A549 (cell line): ENCODE results near the gene AMDHD2. TPM values are rescaled to one million over a fixed set of nuclear protein-coding genes. Genes with fewer than 3 reads are reported as not detected.
"Not testable (repeated sequence)": the region's sequence is repeated elsewhere in the genome, so short reads cannot be mapped to it uniquely, and the experiment has no call there.

ENCODE experiments used
- ATAC-seq, 2 experiments: fragments of 200-7000 bp in 1 of 2; fragments of >200 bp in 1 of 2; cut with Nextera tagmentation in 1 of 2; cut with Tn5 transposase in 1 of 2; 3 replicates each; pipeline versions ENCODE4 v1.8.0 to v1.9.1; 2018 to 2020; ENCODE audit warnings: mild to moderate bottlenecking in 1 of 2, moderate library complexity in 1 of 2
- CTCF ChIA-PET: fragments of 300-600 bp; sonication (Branson Sonifier 250); formaldehyde crosslinking; extraction: SDS; loops from one replicate; lab custom pipeline; 2021; ENCODE audit warnings: antibody characterized with exemption, inconsistent platforms; lab: Yijun Ruan, JAX
- POLR2A ChIA-PET: fragments of 350-600 bp; formaldehyde crosslinking; extraction: SDS; loops from one replicate; lab custom pipeline; 2021; ENCODE audit warnings: antibody characterized with exemption, inconsistent platforms; lab: Yijun Ruan, JAX
- DNase-seq, 2 experiments: peaks; one replicate each; pipeline versions ENCODE4 v3.0.0 to v3.0.0-alpha.2; 2011 to 2016; ENCODE audit warnings: low read depth in 1 of 2, low spot score in 1 of 2
- FAIRE-seq: peaks from 2 replicates; lab custom pipeline; 2011; peaks lifted over from hg19 to GRCh38; lab: Jason Lieb, UNC
- H3K27ac ChIP-seq, 2 experiments: fragments of >200 bp; sonication (Bioruptor Twin); formaldehyde crosslinking; 3 replicates each; pipeline ENCODE4 v1.5.1; 2016 to 2017
- H3K4me1 ChIP-seq: fragments of >200 bp; sonication (Bioruptor Twin); formaldehyde crosslinking; 3 replicates; pipeline ENCODE4 v1.6.1; 2016
- H3K4me2 ChIP-seq: fragments of >200 bp; sonication (Bioruptor Twin); formaldehyde crosslinking; 3 replicates; pipeline ENCODE4 v1.6.1; 2016
- H3K4me3 ChIP-seq: fragments of >200 bp; sonication (Bioruptor Twin); formaldehyde crosslinking; 3 replicates; pipeline ENCODE4 v1.5.1; 2016
- H3K9me3 ChIP-seq: fragments of >200 bp; sonication (Bioruptor Twin); formaldehyde crosslinking; 3 replicates; pipeline ENCODE4 v1.6.1; 2016
- ATOH8 ChIP-seq: fragments of 250-450 bp; sonication (Bioruptor Pico); IDR thresholded peaks from 2 replicates; pipeline ENCODE4 v1.5.0; 2020; ENCODE audit warnings: low read depth, mild to moderate bottlenecking, moderate library complexity
- BHLHE40 ChIP-seq: IDR thresholded peaks from 2 replicates; pipeline ENCODE4 v1.6.1; 2012; ENCODE audit warnings: low read depth, low read length, inconsistent platforms
- CBX8 ChIP-seq: fragments of 200-600 bp; sonication (generic); IDR thresholded peaks from 2 replicates; pipeline ENCODE4 v1.6.1; 2016
- CHD4 ChIP-seq: fragments of 200-600 bp; sonication (generic); IDR thresholded peaks from 2 replicates; pipeline ENCODE4 v1.6.1; 2016; ENCODE audit warnings: antibody characterized with exemption, mild to moderate bottlenecking, borderline replicate concordance
- FOXS1 ChIP-seq: fragments of 250-450 bp; sonication (Bioruptor Pico); IDR thresholded peaks from 2 replicates; pipeline ENCODE4 v1.5.0; 2020; ENCODE audit warnings: mild to moderate bottlenecking, moderate library complexity
- GATA3 ChIP-seq: IDR thresholded peaks from 2 replicates; pipeline ENCODE4 v1.6.1; 2012; ENCODE audit warnings: borderline replicate concordance
- JUN ChIP-seq, 2 experiments: fragments of >200 bp; sonication (Bioruptor Twin); formaldehyde crosslinking; IDR thresholded peaks; 2 replicates in 1 of 2; 3 replicates in 1 of 2; pipeline ENCODE4 v1.6.1; 2016 to 2017
- JUNB ChIP-seq: fragments of >200 bp; sonication (Bioruptor Twin); formaldehyde crosslinking; IDR thresholded peaks from 2 replicates; pipeline ENCODE4 v1.6.1; 2016
- KDM1A ChIP-seq: fragments of 200-600 bp; sonication (generic); IDR thresholded peaks from 2 replicates; pipeline ENCODE4 v1.6.1; 2016; ENCODE audit warnings: low read depth, mild to moderate bottlenecking
- MAZ ChIP-seq: fragments of 150-350 bp; IDR thresholded peaks from 2 replicates; pipeline ENCODE4 v1.6.1; 2014; ENCODE audit warnings: antibody characterized with exemption, low read depth, low read length, borderline replicate concordance
- MYC ChIP-seq: IDR thresholded peaks from 2 replicates; pipeline ENCODE4 v1.6.1; 2012; ENCODE audit warnings: mild to moderate bottlenecking, inconsistent platforms, low read length, improper control_type of control experiment, borderline replicate concordance
- NFE2L2 ChIP-seq: fragments of 150-350 bp; conservative IDR thresholded peaks from 2 replicates; pipeline ENCODE4 v1.6.1; 2014; ENCODE audit warnings: low read length
- NPAS2 ChIP-seq: fragments of 250-450 bp; sonication (Bioruptor Pico); IDR thresholded peaks from 2 replicates; pipeline ENCODE4 v1.8.0; 2022; ENCODE audit warnings: mild to moderate bottlenecking, moderate library complexity, borderline replicate concordance
- NR3C1 ChIP-seq: fragments of >200 bp; sonication (Bioruptor Twin); formaldehyde crosslinking; IDR thresholded peaks from 3 replicates; pipeline ENCODE4 v1.6.1; 2017
- PBX3 ChIP-seq: IDR thresholded peaks from 2 replicates; pipeline ENCODE4 v1.6.1; 2012
- PHF8 ChIP-seq: fragments of 200-600 bp; sonication (generic); IDR thresholded peaks from 2 replicates; pipeline ENCODE4 v1.6.1; 2016; ENCODE audit warnings: low read depth, mild to moderate bottlenecking, antibody characterized with exemption, moderate library complexity, borderline replicate concordance
- POLR2A ChIP-seq: IDR thresholded peaks from 2 replicates; pipeline ENCODE4 v1.6.1; 2012; ENCODE audit warnings: mild to moderate bottlenecking, low read length
- POLR2AphosphoS2 ChIP-seq: conservative IDR thresholded peaks from 2 replicates; pipeline ENCODE4 v1.6.1; 2012; ENCODE audit warnings: low read length, improper control_type of control experiment, inconsistent platforms
- RFX5 ChIP-seq: fragments of 450-650 bp; IDR thresholded peaks from 2 replicates; pipeline ENCODE4 v1.7.1; 2014; ENCODE audit warnings: antibody characterized with exemption, mild to moderate bottlenecking, moderate library complexity
- SMC3 ChIP-seq: fragments of >200 bp; sonication (Bioruptor Twin); formaldehyde crosslinking; IDR thresholded peaks from 3 replicates; pipeline ENCODE4 v1.6.1; 2018; ENCODE audit warnings: inconsistent platforms
- SREBF2 ChIP-seq: fragments of 450-650 bp; IDR thresholded peaks from 2 replicates; pipeline ENCODE4 v1.6.1; 2014; ENCODE audit warnings: mild to moderate bottlenecking, moderate library complexity
- TP53 ChIP-seq: fragments of 250-450 bp; sonication (Bioruptor Pico); IDR thresholded peaks from 2 replicates; pipeline ENCODE4 v1.5.0; 2021; ENCODE audit warnings: mild to moderate bottlenecking, moderate library complexity
- ZC3H11A ChIP-seq: fragments of 450-650 bp; IDR thresholded peaks from 2 replicates; pipeline ENCODE4 v1.6.1; 2014; ENCODE audit warnings: antibody characterized with exemption, mild to moderate bottlenecking
- ZNF302 ChIP-seq: fragments of 250-450 bp; sonication (Bioruptor Pico); IDR thresholded peaks from 2 replicates; pipeline ENCODE4 v1.9.0; 2021; ENCODE audit warnings: inconsistent platforms, mild to moderate bottlenecking, moderate library complexity
- WGBS: methylation state at CpG from one replicate; pipeline ENCODE4 v1.1.6; 2017; ENCODE audit errors: missing lambda C conversion rate; 5-methylcytosine and 5-hydroxymethylcytosine counted together
- polyA plus RNA-seq, 4 experiments: library from polyadenylated mRNA; depleted of rRNA in 3 of 4; stranded (reverse); fragments of >200 nt; fragmentation: RNase III in 1 of 4; extraction: RNeasy Plus Mini Kit Qiagen cat#74134 plus additional on column Dnase treatment in 1 of 4; gene quantifications; 2 replicates in 3 of 4; 3 replicates in 1 of 4; pipeline ENCODE4 v1.2.3, GENCODE V29; 2011 to 2017
- TF ChIP-seq, protein P1 (sequence below): fragments of >200 bp; sonication (Bioruptor Twin); formaldehyde crosslinking; IDR thresholded peaks from 3 replicates; pipeline ENCODE4 v1.5.1; 2016
- TF ChIP-seq, protein P2 (sequence below): fragments of 200-600 bp; sonication (generic); IDR thresholded peaks from 2 replicates; pipeline ENCODE4 v1.6.1; 2016; ENCODE audit warnings: antibody characterized with exemption, mild to moderate bottlenecking, moderate library complexity
- TF ChIP-seq, protein P3 (sequence below): IDR thresholded peaks from 2 replicates; pipeline ENCODE4 v1.6.1; 2012

AMDHD2 gene
- polyA plus RNA-seq, 2 of the 4 experiments (the other 2 are of a cell fraction), result 6.6 to 28.8 TPM

DNA sequence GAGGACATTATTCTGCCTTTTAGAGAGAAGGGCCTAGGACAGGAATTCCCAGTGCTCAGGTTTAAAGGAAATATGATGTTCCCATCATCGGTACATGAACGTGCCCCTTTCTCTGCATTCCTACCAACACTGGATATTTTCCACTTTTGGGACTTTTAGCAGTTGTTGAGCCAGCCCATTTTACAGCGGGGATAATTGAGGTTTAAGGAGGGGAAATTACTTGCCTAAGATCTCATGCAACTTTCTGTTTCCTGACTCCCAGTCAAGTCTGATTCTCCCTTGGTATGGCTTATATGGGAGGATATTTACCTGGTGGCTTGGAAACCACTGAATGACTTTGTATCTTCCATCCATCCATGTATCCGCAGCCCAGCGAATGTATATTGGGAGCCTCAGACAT, 14.2 kb downstream of the AMDHD2 start:
- peak; percentile 56; the same call in 1 of the 2 replicates for TF ChIP-seq KDM1A
- peaks cover 28% of the 10 kb centered on the region for H3K4me1 ChIP-seq
- H3K9me3 ChIP-seq, ATAC-seq, H3K4me2 ChIP-seq, H3K27ac ChIP-seq, POLR2A ChIA-PET, H3K4me3 ChIP-seq, DNase-seq, CTCF ChIA-PET, FAIRE-seq: not testable (repeated sequence)
- WGBS, result 95% methylated on average over 5 of the region's 5 CpGs

GRCh38 chr16:2535625-2536013, 15.4 kb downstream of the AMDHD2 start:
- FAIRE-seq (no peak), ATAC-seq (no peak), DNase-seq (peak in 1 of 2 experiments; percentile 1)
- 92% methylated on average over 9 of the region's 9 CpGs for WGBS
- Histone ChIP-seq H3K27ac (no peak overlapping the region), H3K4me2 (no peak overlapping the region), H3K4me3 (no peak overlapping the region), H3K4me1 (peaks cover 30% of the 10 kb centered on the region), H3K9me3 (no peaks in the 10 kb centered on the region)
- CTCF ChIA-PET, result no interaction called here
- TF ChIP-seq FOXS1 (no peak), SREBF2 (no peak), GATA3 (no peak)
- POLR2A ChIA-PET, result no interaction called here

GRCh38 chr16:2537451-2538379, 17.5 kb downstream of the AMDHD2 start, which contains the start of gene PDPK1:
Gene PDPK1 (plus strand): TSS chr16:2538021. CDS start chr16:2538113, 92 bp downstream.
- H3K4me1 ChIP-seq, result peaks cover 27% of the 10 kb centered on the region
- peak within 1 kb of the TSS; percentile 55 for H3K4me3 ChIP-seq
- WGBS, result 1% methylated on average over 39 of the region's 126 CpGs
- DNase-seq (peak; percentile 77 to 95), FAIRE-seq (no peak), ATAC-seq (peak; percentile 89 to 92)
- H3K9me3 ChIP-seq, result no peaks in the 10 kb centered on the region
- H3K4me2 ChIP-seq, result peak within 1 kb of the TSS; percentile 93
- POLR2A ChIA-PET, result interaction anchor here (0.6 kb wide), 1 partner anchor 330 kb away, joined by 4 read pairs; no protein-coding TSS in a partner anchor
- CTCF ChIA-PET, result no interaction called here
- H3K27ac ChIP-seq, result peak within 1 kb of the TSS; percentile 78 to 96
- TF ChIP-seq CHD4 (no peak), ZNF302 (no peak), TP53 (CRISPR knock-in tag) (no peak), POLR2A (peak; percentile 54), ATOH8 (CRISPR knock-in tag) (no peak), ZC3H11A (no peak), NR3C1 (no peak), RFX5 (no peak), PHF8 (no peak), POLR2AphosphoS2 (no peak), MAZ (peak; percentile 69; the same call in 1 of the 2 replicates), CBX8 (no peak), KDM1A (no peak), MYC (no peak), JUN (IDR thresholded peaks at IDR 0.05) (peak in 1 of 2 experiments; percentile 79; a peak in 2 of 5 replicates), SMC3 (no peak), NPAS2 (CRISPR knock-in tag) (no peak), PBX3 (peak; percentile 88), JUNB (no peak), NFE2L2 (no peak), BHLHE40 (no peak)
- TF ChIP-seq, protein P1, sequence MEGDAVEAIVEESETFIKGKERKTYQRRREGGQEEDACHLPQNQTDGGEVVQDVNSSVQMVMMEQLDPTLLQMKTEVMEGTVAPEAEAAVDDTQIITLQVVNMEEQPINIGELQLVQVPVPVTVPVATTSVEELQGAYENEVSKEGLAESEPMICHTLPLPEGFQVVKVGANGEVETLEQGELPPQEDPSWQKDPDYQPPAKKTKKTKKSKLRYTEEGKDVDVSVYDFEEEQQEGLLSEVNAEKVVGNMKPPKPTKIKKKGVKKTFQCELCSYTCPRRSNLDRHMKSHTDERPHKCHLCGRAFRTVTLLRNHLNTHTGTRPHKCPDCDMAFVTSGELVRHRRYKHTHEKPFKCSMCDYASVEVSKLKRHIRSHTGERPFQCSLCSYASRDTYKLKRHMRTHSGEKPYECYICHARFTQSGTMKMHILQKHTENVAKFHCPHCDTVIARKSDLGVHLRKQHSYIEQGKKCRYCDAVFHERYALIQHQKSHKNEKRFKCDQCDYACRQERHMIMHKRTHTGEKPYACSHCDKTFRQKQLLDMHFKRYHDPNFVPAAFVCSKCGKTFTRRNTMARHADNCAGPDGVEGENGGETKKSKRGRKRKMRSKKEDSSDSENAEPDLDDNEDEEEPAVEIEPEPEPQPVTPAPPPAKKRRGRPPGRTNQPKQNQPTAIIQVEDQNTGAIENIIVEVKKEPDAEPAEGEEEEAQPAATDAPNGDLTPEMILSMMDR, result no peak
- TF ChIP-seq, protein P2, sequence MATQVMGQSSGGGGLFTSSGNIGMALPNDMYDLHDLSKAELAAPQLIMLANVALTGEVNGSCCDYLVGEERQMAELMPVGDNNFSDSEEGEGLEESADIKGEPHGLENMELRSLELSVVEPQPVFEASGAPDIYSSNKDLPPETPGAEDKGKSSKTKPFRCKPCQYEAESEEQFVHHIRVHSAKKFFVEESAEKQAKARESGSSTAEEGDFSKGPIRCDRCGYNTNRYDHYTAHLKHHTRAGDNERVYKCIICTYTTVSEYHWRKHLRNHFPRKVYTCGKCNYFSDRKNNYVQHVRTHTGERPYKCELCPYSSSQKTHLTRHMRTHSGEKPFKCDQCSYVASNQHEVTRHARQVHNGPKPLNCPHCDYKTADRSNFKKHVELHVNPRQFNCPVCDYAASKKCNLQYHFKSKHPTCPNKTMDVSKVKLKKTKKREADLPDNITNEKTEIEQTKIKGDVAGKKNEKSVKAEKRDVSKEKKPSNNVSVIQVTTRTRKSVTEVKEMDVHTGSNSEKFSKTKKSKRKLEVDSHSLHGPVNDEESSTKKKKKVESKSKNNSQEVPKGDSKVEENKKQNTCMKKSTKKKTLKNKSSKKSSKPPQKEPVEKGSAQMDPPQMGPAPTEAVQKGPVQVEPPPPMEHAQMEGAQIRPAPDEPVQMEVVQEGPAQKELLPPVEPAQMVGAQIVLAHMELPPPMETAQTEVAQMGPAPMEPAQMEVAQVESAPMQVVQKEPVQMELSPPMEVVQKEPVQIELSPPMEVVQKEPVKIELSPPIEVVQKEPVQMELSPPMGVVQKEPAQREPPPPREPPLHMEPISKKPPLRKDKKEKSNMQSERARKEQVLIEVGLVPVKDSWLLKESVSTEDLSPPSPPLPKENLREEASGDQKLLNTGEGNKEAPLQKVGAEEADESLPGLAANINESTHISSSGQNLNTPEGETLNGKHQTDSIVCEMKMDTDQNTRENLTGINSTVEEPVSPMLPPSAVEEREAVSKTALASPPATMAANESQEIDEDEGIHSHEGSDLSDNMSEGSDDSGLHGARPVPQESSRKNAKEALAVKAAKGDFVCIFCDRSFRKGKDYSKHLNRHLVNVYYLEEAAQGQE, result no peak
- TF ChIP-seq, protein P3, sequence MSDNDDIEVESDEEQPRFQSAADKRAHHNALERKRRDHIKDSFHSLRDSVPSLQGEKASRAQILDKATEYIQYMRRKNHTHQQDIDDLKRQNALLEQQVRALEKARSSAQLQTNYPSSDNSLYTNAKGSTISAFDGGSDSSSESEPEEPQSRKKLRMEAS, result no peak
